ENCODE data around the gene PDS5A. TPM values are rescaled to one million over a fixed set of nuclear protein-coding genes. Genes with fewer than 3 reads are reported as not detected.
A peak's percentile ranks its signal among the peaks of the same experiment; 100 is the strongest.

PDS5A gene
- total and polyA plus RNA-seq, 9 of the 15 experiments (the other 6 are each of a cell fraction or from before 2014, with no cell fraction given): 16.4 to 85.4 (median 70.0) TPM

DNA sequence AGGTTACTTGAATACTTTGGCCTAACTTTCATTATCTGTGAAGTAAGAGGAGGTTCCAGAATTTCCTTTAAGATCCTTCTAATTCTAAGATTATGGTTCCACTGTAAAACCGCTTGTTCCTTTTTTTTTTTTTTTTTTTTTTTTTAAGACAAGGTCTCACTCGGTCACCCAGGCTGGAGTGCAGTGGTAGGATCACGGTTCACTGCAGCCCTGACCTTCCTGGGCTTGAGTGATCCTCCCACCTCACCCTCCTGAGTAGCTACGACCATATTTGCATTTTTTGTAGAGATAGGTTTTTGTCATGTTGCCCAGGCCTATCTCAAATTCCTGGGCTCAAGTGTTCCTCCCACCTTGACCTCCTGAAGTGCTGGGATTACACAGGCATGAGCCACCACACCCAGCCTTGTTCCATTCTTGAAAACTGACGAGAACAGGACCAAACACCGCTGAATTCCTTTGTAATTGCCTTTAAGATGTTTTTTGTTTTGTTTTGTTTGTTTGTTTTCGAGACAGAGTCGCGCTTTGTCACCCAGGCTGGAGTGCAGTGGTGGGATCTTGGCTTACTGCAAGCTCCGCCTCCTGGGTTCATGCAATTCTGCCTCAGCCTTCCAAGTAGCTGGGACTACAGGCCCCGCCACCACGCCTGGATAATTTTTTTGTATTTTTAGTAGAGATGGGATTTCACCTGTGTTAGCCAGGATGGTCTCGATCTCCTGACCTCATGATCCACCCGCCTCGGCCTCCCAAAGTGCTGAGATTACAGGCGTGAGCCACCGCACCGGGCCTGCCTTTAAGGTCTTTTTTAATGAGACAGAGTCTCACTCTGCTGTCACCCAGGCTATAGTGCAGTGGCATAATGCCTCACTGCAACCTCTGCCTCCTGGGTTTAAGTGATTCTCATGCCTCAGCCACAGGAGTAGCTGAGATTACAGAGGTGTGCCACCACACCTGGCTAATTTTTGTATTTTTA is 6.8 kb downstream of the PDS5A start (continued):
- TF ChIP-seq, protein P1, sequence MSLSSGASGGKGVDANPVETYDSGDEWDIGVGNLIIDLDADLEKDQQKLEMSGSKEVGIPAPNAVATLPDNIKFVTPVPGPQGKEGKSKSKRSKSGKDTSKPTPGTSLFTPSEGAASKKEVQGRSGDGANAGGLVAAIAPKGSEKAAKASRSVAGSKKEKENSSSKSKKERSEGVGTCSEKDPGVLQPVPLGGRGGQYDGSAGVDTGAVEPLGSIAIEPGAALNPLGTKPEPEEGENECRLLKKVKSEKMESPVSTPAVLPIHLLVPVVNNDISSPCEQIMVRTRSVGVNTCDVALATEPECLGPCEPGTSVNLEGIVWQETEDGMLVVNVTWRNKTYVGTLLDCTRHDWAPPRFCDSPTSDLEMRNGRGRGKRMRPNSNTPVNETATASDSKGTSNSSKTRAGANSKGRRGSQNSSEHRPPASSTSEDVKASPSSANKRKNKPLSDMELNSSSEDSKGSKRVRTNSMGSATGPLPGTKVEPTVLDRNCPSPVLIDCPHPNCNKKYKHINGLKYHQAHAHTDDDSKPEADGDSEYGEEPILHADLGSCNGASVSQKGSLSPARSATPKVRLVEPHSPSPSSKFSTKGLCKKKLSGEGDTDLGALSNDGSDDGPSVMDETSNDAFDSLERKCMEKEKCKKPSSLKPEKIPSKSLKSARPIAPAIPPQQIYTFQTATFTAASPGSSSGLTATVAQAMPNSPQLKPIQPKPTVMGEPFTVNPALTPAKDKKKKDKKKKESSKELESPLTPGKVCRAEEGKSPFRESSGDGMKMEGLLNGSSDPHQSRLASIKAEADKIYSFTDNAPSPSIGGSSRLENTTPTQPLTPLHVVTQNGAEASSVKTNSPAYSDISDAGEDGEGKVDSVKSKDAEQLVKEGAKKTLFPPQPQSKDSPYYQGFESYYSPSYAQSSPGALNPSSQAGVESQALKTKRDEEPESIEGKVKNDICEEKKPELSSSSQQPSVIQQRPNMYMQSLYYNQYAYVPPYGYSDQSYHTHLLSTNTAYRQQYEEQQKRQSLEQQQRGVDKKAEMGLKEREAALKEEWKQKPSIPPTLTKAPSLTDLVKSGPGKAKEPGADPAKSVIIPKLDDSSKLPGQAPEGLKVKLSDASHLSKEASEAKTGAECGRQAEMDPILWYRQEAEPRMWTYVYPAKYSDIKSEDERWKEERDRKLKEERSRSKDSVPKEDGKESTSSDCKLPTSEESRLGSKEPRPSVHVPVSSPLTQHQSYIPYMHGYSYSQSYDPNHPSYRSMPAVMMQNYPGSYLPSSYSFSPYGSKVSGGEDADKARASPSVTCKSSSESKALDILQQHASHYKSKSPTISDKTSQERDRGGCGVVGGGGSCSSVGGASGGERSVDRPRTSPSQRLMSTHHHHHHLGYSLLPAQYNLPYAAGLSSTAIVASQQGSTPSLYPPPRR (CRISPR knock-in tag; IDR thresholded peaks at IDR 0.05; ENCODE audit: borderline replicate concordance): no peak
- TF ChIP-seq, protein P2, sequence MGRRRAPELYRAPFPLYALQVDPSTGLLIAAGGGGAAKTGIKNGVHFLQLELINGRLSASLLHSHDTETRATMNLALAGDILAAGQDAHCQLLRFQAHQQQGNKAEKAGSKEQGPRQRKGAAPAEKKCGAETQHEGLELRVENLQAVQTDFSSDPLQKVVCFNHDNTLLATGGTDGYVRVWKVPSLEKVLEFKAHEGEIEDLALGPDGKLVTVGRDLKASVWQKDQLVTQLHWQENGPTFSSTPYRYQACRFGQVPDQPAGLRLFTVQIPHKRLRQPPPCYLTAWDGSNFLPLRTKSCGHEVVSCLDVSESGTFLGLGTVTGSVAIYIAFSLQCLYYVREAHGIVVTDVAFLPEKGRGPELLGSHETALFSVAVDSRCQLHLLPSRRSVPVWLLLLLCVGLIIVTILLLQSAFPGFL (CRISPR knock-in tag; IDR thresholded peaks at IDR 0.05): no peak
- TF ChIP-seq, protein P3, sequence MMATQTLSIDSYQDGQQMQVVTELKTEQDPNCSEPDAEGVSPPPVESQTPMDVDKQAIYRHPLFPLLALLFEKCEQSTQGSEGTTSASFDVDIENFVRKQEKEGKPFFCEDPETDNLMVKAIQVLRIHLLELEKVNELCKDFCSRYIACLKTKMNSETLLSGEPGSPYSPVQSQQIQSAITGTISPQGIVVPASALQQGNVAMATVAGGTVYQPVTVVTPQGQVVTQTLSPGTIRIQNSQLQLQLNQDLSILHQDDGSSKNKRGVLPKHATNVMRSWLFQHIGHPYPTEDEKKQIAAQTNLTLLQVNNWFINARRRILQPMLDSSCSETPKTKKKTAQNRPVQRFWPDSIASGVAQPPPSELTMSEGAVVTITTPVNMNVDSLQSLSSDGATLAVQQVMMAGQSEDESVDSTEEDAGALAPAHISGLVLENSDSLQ (IDR thresholded peaks at IDR 0.05): peak; percentile 43
- TF ChIP-seq, protein P4, sequence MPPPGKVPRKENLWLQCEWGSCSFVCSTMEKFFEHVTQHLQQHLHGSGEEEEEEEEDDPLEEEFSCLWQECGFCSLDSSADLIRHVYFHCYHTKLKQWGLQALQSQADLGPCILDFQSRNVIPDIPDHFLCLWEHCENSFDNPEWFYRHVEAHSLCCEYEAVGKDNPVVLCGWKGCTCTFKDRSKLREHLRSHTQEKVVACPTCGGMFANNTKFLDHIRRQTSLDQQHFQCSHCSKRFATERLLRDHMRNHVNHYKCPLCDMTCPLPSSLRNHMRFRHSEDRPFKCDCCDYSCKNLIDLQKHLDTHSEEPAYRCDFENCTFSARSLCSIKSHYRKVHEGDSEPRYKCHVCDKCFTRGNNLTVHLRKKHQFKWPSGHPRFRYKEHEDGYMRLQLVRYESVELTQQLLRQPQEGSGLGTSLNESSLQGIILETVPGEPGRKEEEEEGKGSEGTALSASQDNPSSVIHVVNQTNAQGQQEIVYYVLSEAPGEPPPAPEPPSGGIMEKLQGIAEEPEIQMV (tag; conservative IDR thresholded peaks at IDR 0.05; ENCODE audit: low read depth): no peak
- TF ChIP-seq ZNF12 (CRISPR knock-in tag; IDR thresholded peaks at IDR 0.05) (no peak), FOXK2 (conservative IDR thresholded peaks at IDR 0.05 in 1 of 2, IDR thresholded peaks at IDR 0.05 in 1 of 2; ENCODE audit: low read depth in 2 of 2) (peak; percentile 19 to 66; a peak in 2 of 4 replicates), ATF7 (IDR thresholded peaks at IDR 0.05) (peak; percentile 40; the same call in 1 of the 2 replicates), MEF2A (IDR thresholded peaks at IDR 0.05; ENCODE audit: control insufficient read depth, low read depth, low read length) (no peak), ZKSCAN8 (CRISPR knock-in tag; IDR thresholded peaks at IDR 0.05) (no peak), NRF1 (conservative IDR thresholded peaks at IDR 0.05 in 1 of 2, IDR thresholded peaks at IDR 0.05 in 1 of 2) (peak; percentile 53 to 61), ZNF384 (IDR thresholded peaks at IDR 0.05; ENCODE audit: low read depth, low read length) (peak; percentile 92), ZEB2 (IDR thresholded peaks at IDR 0.05) (peak; percentile 92), RAD51 (IDR thresholded peaks at IDR 0.05; ENCODE audit: borderline replicate concordance, low read depth) (no peak)
- TF ChIP-seq, protein P5, sequence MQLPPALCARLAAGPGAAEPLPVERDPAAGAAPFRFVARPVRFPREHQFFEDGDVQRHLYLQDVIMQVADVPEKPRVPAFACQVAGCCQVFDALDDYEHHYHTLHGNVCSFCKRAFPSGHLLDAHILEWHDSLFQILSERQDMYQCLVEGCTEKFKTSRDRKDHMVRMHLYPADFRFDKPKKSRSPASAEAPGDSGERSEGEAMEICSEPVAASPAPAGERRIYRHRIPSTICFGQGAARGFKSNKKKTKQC (CRISPR knock-in tag; IDR thresholded peaks at IDR 0.05): no peak
- TF ChIP-seq, protein P6, sequence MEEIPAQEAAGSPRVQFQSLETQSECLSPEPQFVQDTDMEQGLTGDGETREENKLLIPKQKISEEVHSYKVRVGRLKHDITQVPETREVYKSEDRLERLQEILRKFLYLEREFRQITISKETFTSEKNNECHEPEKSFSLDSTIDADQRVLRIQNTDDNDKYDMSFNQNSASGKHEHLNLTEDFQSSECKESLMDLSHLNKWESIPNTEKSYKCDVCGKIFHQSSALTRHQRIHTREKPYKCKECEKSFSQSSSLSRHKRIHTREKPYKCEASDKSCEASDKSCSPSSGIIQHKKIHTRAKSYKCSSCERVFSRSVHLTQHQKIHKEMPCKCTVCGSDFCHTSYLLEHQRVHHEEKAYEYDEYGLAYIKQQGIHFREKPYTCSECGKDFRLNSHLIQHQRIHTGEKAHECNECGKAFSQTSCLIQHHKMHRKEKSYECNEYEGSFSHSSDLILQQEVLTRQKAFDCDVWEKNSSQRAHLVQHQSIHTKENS (CRISPR knock-in tag; IDR thresholded peaks at IDR 0.05): no peak

Measured in K562 (cell line).